Smooth muscle cell (in vitro differentiated cells): ENCODE measurements around the gene TTC28. TPM values are rescaled to one million over a fixed set of nuclear protein-coding genes. Genes with fewer than 3 reads are reported as not detected.

Experiments used
- DNase-seq: peaks from one replicate; lab custom pipeline; 2025; ENCODE audit not compliant: unreplicated experiment; lab: John Stamatoyannopoulos, UW
- H2AFZ ChIP-seq: fragments of 200-600 bp; sonication (generic); 2 replicates; pipeline ENCODE4 v1.6.0; 2016; ENCODE audit warnings: antibody characterized with exemption, low read depth, mild to moderate bottlenecking
- H3F3A ChIP-seq: fragments of 200-600 bp; sonication (generic); 2 replicates; pipeline ENCODE4 v1.6.0; 2017; ENCODE audit warnings: antibody characterized with exemption, low read depth
- H3K27ac ChIP-seq: fragments of 200-600 bp; sonication (generic); 2 replicates; pipeline ENCODE4 v1.5.1; 2016; ENCODE audit warnings: low read depth, mild to moderate bottlenecking
- H3K27me3 ChIP-seq: fragments of 200-600 bp; sonication (generic); 2 replicates; pipeline ENCODE4 v1.6.1; 2016; ENCODE audit warnings: low read depth, mild to moderate bottlenecking
- H3K36me3 ChIP-seq: fragments of 200-600 bp; sonication (generic); 2 replicates; pipeline ENCODE4 v1.5.1; 2016; ENCODE audit warnings: low read depth
- H3K4me1 ChIP-seq: fragments of 200-600 bp; sonication (generic); 2 replicates; pipeline ENCODE4 v1.5.1; 2016; ENCODE audit warnings: low read depth
- H3K4me2 ChIP-seq: fragments of 200-600 bp; sonication (generic); 2 replicates; pipeline ENCODE4 v1.6.0; 2016; ENCODE audit warnings: mild to moderate bottlenecking
- H3K4me3 ChIP-seq: fragments of 200-600 bp; sonication (generic); 2 replicates; pipeline ENCODE4 v1.5.1; 2016; ENCODE audit warnings: mild to moderate bottlenecking
- H3K79me2 ChIP-seq: fragments of 200-600 bp; sonication (generic); 2 replicates; pipeline ENCODE4 v1.6.0; 2016; ENCODE audit warnings: low read depth, mild to moderate bottlenecking
- H3K9ac ChIP-seq: fragments of 200-600 bp; sonication (generic); 2 replicates; pipeline ENCODE4 v1.6.0; 2016; ENCODE audit warnings: low read depth
- H3K9me3 ChIP-seq: fragments of 200-600 bp; sonication (generic); replicated peaks from 2 replicates; pipeline ENCODE4 v1.5.1; 2016; ENCODE audit warnings: low read depth
- H4K20me1 ChIP-seq: fragments of 200-600 bp; sonication (generic); 2 replicates; pipeline ENCODE4 v1.6.0; 2016; ENCODE audit warnings: low read depth
- CTCF ChIP-seq: fragments of 200-600 bp; sonication (generic); IDR thresholded peaks from 2 replicates; pipeline ENCODE4 v1.5.1; 2017; ENCODE audit warnings: borderline replicate concordance, mild to moderate bottlenecking, antibody characterized with exemption; ENCODE audit not compliant: insufficient read depth, poor library complexity, severe bottlenecking
- WGBS: methylation state at CpG from one replicate; pipeline ENCODE4 v1.1.7; 2016; ENCODE audit warnings: low lambda C conversion rate; 5-methylcytosine and 5-hydroxymethylcytosine counted together
- polyA plus RNA-seq: library from polyadenylated mRNA; unstranded; fragments of >200 nt; fragmentation: Nextera tagmentation; extraction: Ambion mirVana; gene quantifications from 2 replicates; pipeline ENCODE4 v1.2.1, GENCODE V29; 2016
- total RNA-seq: library from RNA; depleted of rRNA; stranded (reverse); fragments of >200 nt; gene quantifications from 2 replicates; pipeline ENCODE4 v1.2.3, GENCODE V29; 2014

The TTC28 gene
- total and polyA plus RNA-seq, 2 experiments from 2014 or later, result 6.3 to 17.9 TPM

DNA sequence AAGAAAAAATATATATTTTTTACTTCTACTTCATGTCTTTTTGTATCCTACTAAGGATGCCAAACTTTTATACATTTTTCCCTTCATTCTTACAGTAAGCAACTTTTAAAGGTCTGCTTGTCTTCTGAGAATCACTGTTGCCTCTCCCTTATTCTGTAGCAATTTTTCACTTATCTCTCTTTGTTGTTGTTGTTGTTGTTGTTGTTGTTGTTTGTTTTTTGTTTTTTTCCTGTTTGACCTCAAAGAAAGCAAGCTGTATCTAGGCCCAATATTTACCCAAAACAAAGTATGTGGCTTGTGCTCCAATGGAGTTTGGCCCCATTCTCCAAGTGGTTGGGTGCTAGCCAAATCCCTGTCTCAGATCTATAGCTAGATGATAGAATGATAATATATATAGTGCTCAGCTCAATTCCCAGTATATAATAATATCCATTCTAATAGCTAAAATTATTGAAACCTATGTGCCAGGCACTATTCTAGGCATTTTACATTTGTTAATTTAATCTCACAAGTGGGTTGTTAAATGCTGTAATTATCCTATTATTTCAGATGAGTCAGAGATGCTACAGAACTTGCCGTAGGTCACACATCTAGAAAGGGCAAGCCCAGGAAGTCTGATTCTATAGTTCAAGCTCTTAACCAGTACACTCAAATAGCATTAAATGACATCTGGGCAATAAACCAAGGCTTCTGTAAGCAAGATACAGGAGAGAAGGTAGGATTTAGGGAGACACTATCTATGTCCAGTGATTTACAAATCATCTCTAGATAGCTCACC, 555.5 kb downstream of the TTC28 start:
- Histone ChIP-seq H3F3A (no peaks in the 10 kb centered on the region), H3K27ac (no peak overlapping the region), H3K36me3 (no peaks in the 10 kb centered on the region), H3K4me2 (no peak overlapping the region), H3K4me1 (no peaks in the 10 kb centered on the region), H3K27me3 (no peaks in the 10 kb centered on the region), H3K9ac (no peak overlapping the region), H3K4me3 (no peak overlapping the region), H2AFZ (no peak overlapping the region), H3K9me3 (no peaks in the 10 kb centered on the region), H3K79me2 (no peaks in the 10 kb centered on the region), H4K20me1 (no peaks in the 10 kb centered on the region)
- DNase-seq, result no peak
- 73% methylated on average over 1 of the region's 1 CpG for WGBS
- TF ChIP-seq CTCF, result no peak

DNA sequence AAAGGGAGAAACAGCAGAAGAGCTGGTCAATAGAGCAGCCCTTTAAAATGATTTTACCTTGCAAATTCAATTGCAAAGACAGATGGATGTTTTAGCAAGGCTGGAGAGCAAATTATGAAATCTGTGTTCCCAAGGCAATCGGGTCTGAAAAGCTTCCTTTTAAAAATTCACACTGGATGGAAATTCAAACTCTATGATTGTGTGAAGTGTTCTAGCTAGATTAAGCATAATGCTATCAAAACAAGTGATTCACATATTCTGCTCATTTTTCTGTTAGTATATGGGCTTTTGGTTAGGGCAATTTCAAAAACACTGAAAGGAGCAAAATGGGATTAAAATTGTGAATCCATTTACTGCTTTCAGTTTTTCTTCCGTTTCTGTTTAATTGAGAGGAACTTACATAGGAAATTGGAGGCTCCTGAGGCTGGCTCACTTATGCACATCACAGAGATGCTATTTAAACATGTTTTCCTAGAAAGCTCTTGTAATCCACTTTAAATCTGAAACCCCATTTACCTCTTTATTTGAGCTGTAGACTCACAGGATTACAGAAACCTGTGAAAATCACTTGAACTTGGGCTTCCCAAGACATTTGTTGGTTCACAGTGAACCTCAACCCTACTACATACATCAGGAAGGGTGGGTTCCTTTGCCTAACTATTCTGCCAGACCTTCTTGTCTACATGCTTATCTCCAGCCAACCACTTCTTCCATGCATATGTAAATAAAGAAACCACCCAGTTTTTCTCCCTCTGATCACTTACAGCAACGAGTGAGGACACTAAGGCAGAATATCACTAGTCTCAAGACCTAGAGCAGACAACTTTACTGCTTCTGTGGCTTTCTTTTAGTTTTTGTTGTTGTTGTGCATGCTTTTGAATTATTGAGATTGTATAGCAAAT, 558.7 kb downstream of the TTC28 start:
- no peak for TF ChIP-seq CTCF
- Histone ChIP-seq H3F3A (peaks cover 1% of the 10 kb centered on the region), H3K4me3 (no peak overlapping the region), H4K20me1 (no peaks in the 10 kb centered on the region), H3K9me3 (no peaks in the 10 kb centered on the region), H3K4me2 (no peak overlapping the region), H3K79me2 (no peaks in the 10 kb centered on the region), H3K27ac (no peak overlapping the region), H3K4me1 (peaks cover 3% of the 10 kb centered on the region), H3K27me3 (no peaks in the 10 kb centered on the region), H3K36me3 (no peaks in the 10 kb centered on the region), H3K9ac (no peak overlapping the region), H2AFZ (no peak overlapping the region)
- WGBS, result 64% methylated on average over 3 of the region's 3 CpGs
- no peak for DNase-seq

GRCh38 chr22:28118957-28119631, 560.5 kb downstream of the TTC28 start:
- Histone ChIP-seq H3K9me3 (no peaks in the 10 kb centered on the region), H3K79me2 (no peaks in the 10 kb centered on the region), H3F3A (peaks cover 9% of the 10 kb centered on the region), H4K20me1 (no peaks in the 10 kb centered on the region), H3K4me3 (no peak overlapping the region), H3K27me3 (no peaks in the 10 kb centered on the region), H3K36me3 (no peaks in the 10 kb centered on the region), H2AFZ (no peak overlapping the region), H3K4me1 (peaks cover 6% of the 10 kb centered on the region), H3K4me2 (no peak overlapping the region), H3K27ac (no peak overlapping the region), H3K9ac (no peak overlapping the region)
- TF ChIP-seq CTCF, result no peak
- no peak for DNase-seq
- WGBS, result 97% methylated on average over 2 of the region's 2 CpGs
